ENCODE measurements around the gene TEKT4. TPM values are rescaled to one million over a fixed set of nuclear protein-coding genes. Genes with fewer than 3 reads are reported as not detected.

Gene TEKT4
- total RNA-seq, 1 experiment from 2014 or later, result not detected

- peak overlapping the region; percentile 49 for H3K4me3 Mint-ChIP-seq
- ChIA-PET CTCF (interaction anchor here (0.5 to 4.3 kb wide), 20 partner anchors 12 to 1394 kb away, joined by 3 to 92 read pairs (median 4); no protein-coding TSS in a partner anchor), POLR2A (no interaction called here)
- H3K4me1 Mint-ChIP-seq, result peaks cover 10% of the 10 kb centered on the region
- peaks cover 40% of the 10 kb centered on the region for H3K27me3 Mint-ChIP-seq (ENCODE audit: low read depth)
- no peak for DNase-seq (ENCODE audit: low spot score)
- no peak overlapping the region for H3K27ac Mint-ChIP-seq
- H3K36me3 Mint-ChIP-seq, result no peaks in the 10 kb centered on the region
- peak; percentile 20 for ATAC-seq
- no peak for TF ChIP-seq ARID4B (CRISPR knock-in tag; IDR thresholded peaks at IDR 0.05; ENCODE audit: borderline replicate concordance)
- peak; percentile 41; the same call in 1 of the 2 replicates for TF ChIP-seq MAX (CRISPR knock-in tag; IDR thresholded peaks at IDR 0.05)
- H3K9me3 Mint-ChIP-seq, result no peaks in the 10 kb centered on the region
These were observed 2.4 kb downstream of the TEKT4 start for GRCh38 chr2:94873362-94874276.

- H3K9me3 Mint-ChIP-seq, result no peaks in the 10 kb centered on the region
- H3K4me3 Mint-ChIP-seq, result peak overlapping the region; percentile 49
- TF ChIP-seq ZNF232 (CRISPR knock-in tag; IDR thresholded peaks at IDR 0.05) (no peak), E2F5 (CRISPR knock-in tag; IDR thresholded peaks at IDR 0.05) (no peak), CTCF (IDR thresholded peaks at IDR 0.05) (peak; percentile 83), SOX15 (CRISPR knock-in tag; IDR thresholded peaks at IDR 0.05) (no peak), ZNF121 (CRISPR knock-in tag; IDR thresholded peaks at IDR 0.05) (0 out of 2 replicates have a peak, but pooled peaks have one; percentile 6), MAX (CRISPR knock-in tag; IDR thresholded peaks at IDR 0.05) (0 out of 2 replicates have a peak, but pooled peaks have one; percentile 11)
- H3K27me3 Mint-ChIP-seq (ENCODE audit: low read depth), result peaks cover 40% of the 10 kb centered on the region
- no peaks in the 10 kb centered on the region for H3K36me3 Mint-ChIP-seq
- H3K27ac Mint-ChIP-seq, result no peak overlapping the region
- peaks cover 10% of the 10 kb centered on the region for H3K4me1 Mint-ChIP-seq
- CTCF ChIA-PET, result interaction anchor here (0.7 to 4.3 kb wide), 11 partner anchors 12 to 179 kb away, joined by 3 to 92 read pairs (median 4); no protein-coding TSS in a partner anchor
- peak; percentile 80 for ATAC-seq
- DNase-seq (ENCODE audit: low spot score), result peak; percentile 92
- POLR2A ChIA-PET, result no interaction called here
These were observed 3.2 kb downstream of the TEKT4 start for GRCh38 chr2:94874277-94874997.

GRCh38 chr2:94875064-94875819, 4.0 kb downstream of the TEKT4 start:
- Mint-ChIP-seq H3K4me1 (peaks cover 10% of the 10 kb centered on the region), H3K9me3 (no peaks in the 10 kb centered on the region), H3K36me3 (no peaks in the 10 kb centered on the region), H3K4me3 (peak overlapping the region; percentile 38; the same call in 1 of the 2 replicates), H3K27ac (no peak overlapping the region), H3K27me3 (ENCODE audit: low read depth) (peaks cover 40% of the 10 kb centered on the region)
- ATAC-seq, result no peak
- no peak for DNase-seq (ENCODE audit: low spot score)
- ChIA-PET POLR2A (no interaction called here), CTCF (interaction anchor here (2.1 to 4.3 kb wide), 4 partner anchors 14 to 178 kb away, joined by 7 to 92 read pairs (median 16); no protein-coding TSS in a partner anchor)
- TF ChIP-seq MAX (CRISPR knock-in tag; IDR thresholded peaks at IDR 0.05) (no peak), CREB1 (CRISPR knock-in tag; IDR thresholded peaks at IDR 0.05) (no peak), ZNF396 (CRISPR knock-in tag; IDR thresholded peaks at IDR 0.05; ENCODE audit: borderline replicate concordance) (no peak), SOX15 (CRISPR knock-in tag; IDR thresholded peaks at IDR 0.05) (no peak), ZNF425 (CRISPR knock-in tag; conservative IDR thresholded peaks at IDR 0.05) (no peak), HMGXB4 (CRISPR knock-in tag; IDR thresholded peaks at IDR 0.05) (no peak)
